Smooth muscle cell (in vitro differentiated cells): ENCODE measurements around the gene TUBB1. TPM values are rescaled to one million over a fixed set of nuclear protein-coding genes. Genes with fewer than 3 reads are reported as not detected.

Experiments used
- DNase-seq: peaks from one replicate; lab custom pipeline; 2025; ENCODE audit not compliant: unreplicated experiment; lab: John Stamatoyannopoulos, UW
- H2AFZ ChIP-seq: fragments of 200-600 bp; sonication (generic); 2 replicates; pipeline ENCODE4 v1.6.0; 2016; ENCODE audit warnings: antibody characterized with exemption, low read depth, mild to moderate bottlenecking
- H3F3A ChIP-seq: fragments of 200-600 bp; sonication (generic); 2 replicates; pipeline ENCODE4 v1.6.0; 2017; ENCODE audit warnings: antibody characterized with exemption, low read depth
- H3K27ac ChIP-seq: fragments of 200-600 bp; sonication (generic); 2 replicates; pipeline ENCODE4 v1.5.1; 2016; ENCODE audit warnings: low read depth, mild to moderate bottlenecking
- H3K27me3 ChIP-seq: fragments of 200-600 bp; sonication (generic); 2 replicates; pipeline ENCODE4 v1.6.1; 2016; ENCODE audit warnings: low read depth, mild to moderate bottlenecking
- H3K36me3 ChIP-seq: fragments of 200-600 bp; sonication (generic); 2 replicates; pipeline ENCODE4 v1.5.1; 2016; ENCODE audit warnings: low read depth
- H3K4me1 ChIP-seq: fragments of 200-600 bp; sonication (generic); 2 replicates; pipeline ENCODE4 v1.5.1; 2016; ENCODE audit warnings: low read depth
- H3K4me2 ChIP-seq: fragments of 200-600 bp; sonication (generic); 2 replicates; pipeline ENCODE4 v1.6.0; 2016; ENCODE audit warnings: mild to moderate bottlenecking
- H3K4me3 ChIP-seq: fragments of 200-600 bp; sonication (generic); 2 replicates; pipeline ENCODE4 v1.5.1; 2016; ENCODE audit warnings: mild to moderate bottlenecking
- H3K79me2 ChIP-seq: fragments of 200-600 bp; sonication (generic); 2 replicates; pipeline ENCODE4 v1.6.0; 2016; ENCODE audit warnings: low read depth, mild to moderate bottlenecking
- H3K9ac ChIP-seq: fragments of 200-600 bp; sonication (generic); 2 replicates; pipeline ENCODE4 v1.6.0; 2016; ENCODE audit warnings: low read depth
- H3K9me3 ChIP-seq: fragments of 200-600 bp; sonication (generic); replicated peaks from 2 replicates; pipeline ENCODE4 v1.5.1; 2016; ENCODE audit warnings: low read depth
- H4K20me1 ChIP-seq: fragments of 200-600 bp; sonication (generic); 2 replicates; pipeline ENCODE4 v1.6.0; 2016; ENCODE audit warnings: low read depth
- CTCF ChIP-seq: fragments of 200-600 bp; sonication (generic); IDR thresholded peaks from 2 replicates; pipeline ENCODE4 v1.5.1; 2017; ENCODE audit warnings: borderline replicate concordance, mild to moderate bottlenecking, antibody characterized with exemption; ENCODE audit not compliant: insufficient read depth, poor library complexity, severe bottlenecking
- WGBS: methylation state at CpG from one replicate; pipeline ENCODE4 v1.1.7; 2016; ENCODE audit warnings: low lambda C conversion rate; 5-methylcytosine and 5-hydroxymethylcytosine counted together
- polyA plus RNA-seq: library from polyadenylated mRNA; unstranded; fragments of >200 nt; fragmentation: Nextera tagmentation; extraction: Ambion mirVana; gene quantifications from 2 replicates; pipeline ENCODE4 v1.2.1, GENCODE V29; 2016
- total RNA-seq: library from RNA; depleted of rRNA; stranded (reverse); fragments of >200 nt; gene quantifications from 2 replicates; pipeline ENCODE4 v1.2.3, GENCODE V29; 2014

The TUBB1 gene
- total RNA-seq = 0.40 and 0.67 TPM in 2 replicates
- polyA plus RNA-seq = not detected in 2 replicates

GRCh38 chr20:59019217-59019616 lies at the start of gene TUBB1:
Gene TUBB1, plus strand, starts transcription at chr20:59019429. Its CDS starts 94 bp downstream, at chr20:59019523.
- no peak for DNase-seq
- Histone ChIP-seq H3K4me1 (no peaks in the 10 kb centered on the region), H3K4me3 (no peak within 1 kb of the TSS), H2AFZ (no peak within 1 kb of the TSS), H3K9ac (no peak within 1 kb of the TSS), H3K27ac (no peak within 1 kb of the TSS), H3K27me3 (no peaks in the 10 kb centered on the region), H3K4me2 (no peak within 1 kb of the TSS), H3F3A (peaks cover 6% of the 10 kb centered on the region), H4K20me1 (peaks cover 23% of the 10 kb centered on the region), H3K9me3 (no peaks in the 10 kb centered on the region), H3K36me3 (no peaks in the 10 kb centered on the region), H3K79me2 (peaks cover 6% of the 10 kb centered on the region)
- 94% methylated on average over 5 of the region's 5 CpGs for WGBS
- TF ChIP-seq CTCF = no peak

GRCh38 chr20:58969439-58969838 lies 49.8 kb upstream of the TUBB1 start:
- H2AFZ ChIP-seq = no peak overlapping the region
- H3K79me2 ChIP-seq = no peaks in the 10 kb centered on the region
- peaks cover 7% of the 10 kb centered on the region for H3K9me3 ChIP-seq
- no peaks in the 10 kb centered on the region for H3K36me3 ChIP-seq
- H3K9ac ChIP-seq = no peak overlapping the region
- H3K27me3 ChIP-seq = no peaks in the 10 kb centered on the region
- H3K4me2 ChIP-seq = no peak overlapping the region
- no peaks in the 10 kb centered on the region for H3K4me1 ChIP-seq
- H4K20me1 ChIP-seq = no peaks in the 10 kb centered on the region
- DNase-seq = no peak
- no peak for TF ChIP-seq CTCF
- no peak overlapping the region for H3K4me3 ChIP-seq
- no peaks in the 10 kb centered on the region for H3F3A ChIP-seq
- WGBS = 77% methylated on average over 2 of the region's 2 CpGs
- no peak overlapping the region for H3K27ac ChIP-seq

- 80% methylated on average over 1 of the region's 1 CpG for WGBS
Measured at GRCh38 chr20:58970146-58970545, 49.1 kb upstream of the TUBB1 start.

More at GRCh38 chr20:58970146-58970545, 49.1 kb upstream of the TUBB1 start:
- Histone ChIP-seq H3K4me1 (no peaks in the 10 kb centered on the region), H3K27me3 (no peaks in the 10 kb centered on the region), H3K4me3 (no peak overlapping the region), H3K9ac (no peak overlapping the region), H4K20me1 (no peaks in the 10 kb centered on the region), H3K4me2 (no peak overlapping the region), H3K27ac (no peak overlapping the region), H3K79me2 (no peaks in the 10 kb centered on the region), H3K9me3 (peaks cover 7% of the 10 kb centered on the region), H3F3A (no peaks in the 10 kb centered on the region), H3K36me3 (no peaks in the 10 kb centered on the region), H2AFZ (no peak overlapping the region)
- no peak for TF ChIP-seq CTCF
- DNase-seq = no peak
